CD14-positive monocyte (primary cell): ENCODE data around the gene LTA4H. TPM values are rescaled to one million over a fixed set of nuclear protein-coding genes. Genes with fewer than 3 reads are reported as not detected.

Experiments
- DNase-seq, 3 donors: peaks; one replicate each; pipeline ENCODE4 v3.0.0-alpha.2; 2011 to 2022
- H2AFZ ChIP-seq: 2 replicates; pipeline ENCODE4 v1.6.0; 2012; ENCODE audit warnings: mild to moderate bottlenecking, low read depth, low read length, inconsistent platforms; ENCODE audit not compliant: insufficient read depth, poor library complexity, severe bottlenecking
- H3K27ac ChIP-seq, 2 donors: 1 replicate in 1 of 2; 2 replicates in 1 of 2; pipeline ENCODE4 v1.5.1; 2012 to 2013; ENCODE audit warnings: low read length in 2 of 2, control low read depth in 1 of 2, inconsistent platforms in 1 of 2, low read depth in 1 of 2, mild to moderate bottlenecking in 1 of 2
- H3K27me3 ChIP-seq, 2 donors: one replicate each; pipeline versions ENCODE4 v1.6.0 to v1.6.1; 2011 to 2013; ENCODE audit warnings: low read length in 2 of 2; ENCODE audit not compliant: control insufficient read depth in 2 of 2, insufficient read depth in 2 of 2
- H3K36me3 ChIP-seq, 2 donors: replicated peaks in 1 of 2; 1 replicate in 1 of 2; 2 replicates in 1 of 2; pipeline versions ENCODE4 v1.5.1 to v1.6.1; 2012 to 2013; ENCODE audit warnings: low read length in 2 of 2, control low read depth in 1 of 2, inconsistent platforms in 1 of 2, mild to moderate bottlenecking in 1 of 2; ENCODE audit not compliant: insufficient read depth in 2 of 2, control insufficient read depth in 1 of 2
- H3K4me1 ChIP-seq, 2 donors: 1 replicate in 1 of 2; 2 replicates in 1 of 2; pipeline versions ENCODE4 v1.5.1 to v1.6.1; 2012 to 2013; ENCODE audit warnings: low read length in 2 of 2, control low read depth in 1 of 2, inconsistent platforms in 1 of 2, mild to moderate bottlenecking in 1 of 2, moderate library complexity in 1 of 2; ENCODE audit not compliant: insufficient read depth in 2 of 2, control insufficient read depth in 1 of 2
- H3K4me2 ChIP-seq: replicated peaks from 2 replicates; pipeline ENCODE3; 2012; ENCODE audit warnings: low read length, moderate library complexity, mild to moderate bottlenecking; ENCODE audit not compliant: poor library complexity, severe bottlenecking; ENCODE audit errors: extremely low read depth
- H3K4me3 ChIP-seq, 3 experiments: fragments of 200-600 bp in 1 of 3; sonication (generic) in 1 of 3; replicated peaks in 1 of 3; 1 replicate in 2 of 3; 2 replicates in 1 of 3; pipeline ENCODE4 v1.5.1; 2011 to 2013; ENCODE audit warnings: low read length in 3 of 3, mild to moderate bottlenecking in 3 of 3, control low read depth in 2 of 3, low read depth in 2 of 3, inconsistent platforms in 1 of 3, moderate library complexity in 1 of 3
- H3K79me2 ChIP-seq: 2 replicates; pipeline ENCODE4 v1.6.0; 2012; ENCODE audit warnings: mild to moderate bottlenecking, control low read depth, inconsistent platforms, low read length, moderate library complexity; ENCODE audit not compliant: insufficient read depth
- H3K9ac ChIP-seq: 2 replicates; pipeline ENCODE4 v1.6.0; 2017; ENCODE audit warnings: low read length, mild to moderate bottlenecking; ENCODE audit not compliant: insufficient read depth, poor library complexity, severe bottlenecking
- H3K9me3 ChIP-seq, 2 donors: replicated peaks in 1 of 2; 1 replicate in 1 of 2; 2 replicates in 1 of 2; pipeline versions ENCODE4 v1.5.1 to v1.6.1; 2012 to 2013; ENCODE audit warnings: low read length in 2 of 2, control low read depth in 1 of 2; ENCODE audit not compliant: control insufficient read depth in 1 of 2, insufficient read depth in 1 of 2
- H4K20me1 ChIP-seq: 2 replicates; pipeline ENCODE4 v1.6.0; 2012; ENCODE audit warnings: mild to moderate bottlenecking, low read length, control low read depth, moderate library complexity; ENCODE audit not compliant: insufficient read depth
- H3K27ac Mint-ChIP-seq, 7 donors: one replicate each; pipeline ENCODE4 v1.8.0; 2020; ENCODE audit warnings: mild to moderate bottlenecking in 7 of 7, mixed read lengths in 7 of 7, moderate library complexity in 6 of 7, inconsistent platforms in 2 of 7
- H3K27me3 Mint-ChIP-seq, 3 donors: one replicate each; pipeline ENCODE4 v1.8.0; 2021 to 2022; ENCODE audit warnings: low read depth in 3 of 3, mild to moderate bottlenecking in 3 of 3, mixed read lengths in 3 of 3, moderate library complexity in 3 of 3, inconsistent platforms in 1 of 3
- H3K36me3 Mint-ChIP-seq, 2 donors: one replicate each; pipeline ENCODE4 v1.8.0; 2020; ENCODE audit warnings: mixed read lengths in 2 of 2, inconsistent platforms in 1 of 2, mild to moderate bottlenecking in 1 of 2
- H3K4me1 Mint-ChIP-seq: one replicate; pipeline ENCODE4 v1.8.0; 2020; ENCODE audit warnings: mild to moderate bottlenecking, mixed read lengths
- H3K4me3 Mint-ChIP-seq, 2 donors: one replicate each; pipeline ENCODE4 v1.8.0; 2020; ENCODE audit warnings: mild to moderate bottlenecking in 2 of 2, mixed read lengths in 2 of 2, moderate library complexity in 1 of 2
- H3K9me3 Mint-ChIP-seq, 7 donors: one replicate each; pipeline ENCODE4 v1.8.0; 2020 to 2022; ENCODE audit warnings: mixed read lengths in 7 of 7, mild to moderate bottlenecking in 6 of 7, moderate library complexity in 6 of 7, inconsistent platforms in 2 of 7
- WGBS: methylation state at CpG from one replicate; pipeline ENCODE4 v1.1.5; 2013; ENCODE audit warnings: missing lambda C conversion rate; ENCODE audit not compliant: insufficient coverage; 5-methylcytosine and 5-hydroxymethylcytosine counted together
- intact Hi-C, 2 donors: fragments of 100-400 bp; cut with micrococcal nuclease; formaldehyde crosslinking; loops; one replicate each; pipeline versions ENCODE4 v1.15.0 to v1.15.1; 2023
- polyA plus RNA-seq, 3 donors: library from polyadenylated mRNA; depleted of rRNA in 1 of 3; unstranded in 2 of 3; stranded (reverse) in 1 of 3; fragments of 300-500 nt in 2 of 3; fragments of >200 nt in 1 of 3; fragmentation: Illumina TruSeq in 2 of 3; gene quantifications; 1 replicate in 2 of 3; 2 replicates in 1 of 3; pipeline ENCODE4 v1.2.3, GENCODE V29; 2012 to 2021
- TF ChIP-seq, protein P1 (sequence below): fragments of 200-600 bp; IDR thresholded peaks from one replicate; pipeline ENCODE4 v1.8.0; 2022; ENCODE audit warnings: antibody characterized with exemption, mild to moderate bottlenecking

LTA4H gene
- polyA plus RNA-seq, 3 donors = 278 to 963 (median 647) TPM

DNA sequence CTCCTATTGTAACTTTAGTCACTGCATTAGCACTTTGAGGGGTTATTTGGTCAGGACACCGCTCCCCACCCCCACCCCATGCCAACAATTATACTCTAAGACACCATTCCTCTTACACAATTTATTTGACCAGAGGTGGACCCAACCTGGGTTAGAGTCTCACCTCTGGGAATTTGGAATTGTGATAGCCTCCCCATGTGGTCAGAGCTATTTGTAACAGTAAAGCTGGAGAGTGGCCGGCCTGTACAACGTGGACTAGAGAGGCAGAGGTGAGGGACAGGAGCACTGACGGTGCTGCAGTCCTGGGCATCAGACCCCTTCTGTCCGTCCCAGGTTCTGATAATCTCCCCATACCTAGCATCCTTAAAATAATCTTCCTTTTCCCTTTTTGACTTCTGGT lies 35.9 kb downstream of the LTA4H start:
- Mint-ChIP-seq H3K36me3 (peaks cover 44 to 50% of the 10 kb centered on the region in 2 donors), H3K9me3 (no peaks in the 10 kb centered on the region), H3K4me1 (peaks cover 54% of the 10 kb centered on the region), H3K27me3 (peaks cover 0 to 2% (median 0%) of the 10 kb centered on the region in 3 donors), H3K4me3 (no peak overlapping the region), H3K27ac (peak overlapping the region in 6 of 7 donors; percentile 26 to 94 (median 86))
- WGBS = 96% methylated on average over 4 of the region's 5 CpGs
- Histone ChIP-seq H3K4me1 (peaks cover 44 to 50% of the 10 kb centered on the region in 2 donors), H3K9me3 (no peaks in the 10 kb centered on the region), H4K20me1 (peaks cover 11% of the 10 kb centered on the region), H2AFZ (no peak overlapping the region), H3K4me3 (no peak overlapping the region), H3K36me3 (peaks cover 43 to 56% of the 10 kb centered on the region in 2 donors), H3K27ac (peak overlapping the region in 1 of 2 donors; percentile 90), H3K9ac (no peak overlapping the region), H3K4me2 (no peak overlapping the region), H3K79me2 (peaks cover 43% of the 10 kb centered on the region), H3K27me3 (no peaks in the 10 kb centered on the region)
- no peak for DNase-seq
- intact Hi-C loops = loop anchor here (5.0 to 10.0 kb wide), 3 partner anchors 65 to 142 kb away; partner anchors contain the start of gene SNRPF (in 1 of the 2)
- TF ChIP-seq, protein P1, sequence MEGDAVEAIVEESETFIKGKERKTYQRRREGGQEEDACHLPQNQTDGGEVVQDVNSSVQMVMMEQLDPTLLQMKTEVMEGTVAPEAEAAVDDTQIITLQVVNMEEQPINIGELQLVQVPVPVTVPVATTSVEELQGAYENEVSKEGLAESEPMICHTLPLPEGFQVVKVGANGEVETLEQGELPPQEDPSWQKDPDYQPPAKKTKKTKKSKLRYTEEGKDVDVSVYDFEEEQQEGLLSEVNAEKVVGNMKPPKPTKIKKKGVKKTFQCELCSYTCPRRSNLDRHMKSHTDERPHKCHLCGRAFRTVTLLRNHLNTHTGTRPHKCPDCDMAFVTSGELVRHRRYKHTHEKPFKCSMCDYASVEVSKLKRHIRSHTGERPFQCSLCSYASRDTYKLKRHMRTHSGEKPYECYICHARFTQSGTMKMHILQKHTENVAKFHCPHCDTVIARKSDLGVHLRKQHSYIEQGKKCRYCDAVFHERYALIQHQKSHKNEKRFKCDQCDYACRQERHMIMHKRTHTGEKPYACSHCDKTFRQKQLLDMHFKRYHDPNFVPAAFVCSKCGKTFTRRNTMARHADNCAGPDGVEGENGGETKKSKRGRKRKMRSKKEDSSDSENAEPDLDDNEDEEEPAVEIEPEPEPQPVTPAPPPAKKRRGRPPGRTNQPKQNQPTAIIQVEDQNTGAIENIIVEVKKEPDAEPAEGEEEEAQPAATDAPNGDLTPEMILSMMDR = no peak

DNA sequence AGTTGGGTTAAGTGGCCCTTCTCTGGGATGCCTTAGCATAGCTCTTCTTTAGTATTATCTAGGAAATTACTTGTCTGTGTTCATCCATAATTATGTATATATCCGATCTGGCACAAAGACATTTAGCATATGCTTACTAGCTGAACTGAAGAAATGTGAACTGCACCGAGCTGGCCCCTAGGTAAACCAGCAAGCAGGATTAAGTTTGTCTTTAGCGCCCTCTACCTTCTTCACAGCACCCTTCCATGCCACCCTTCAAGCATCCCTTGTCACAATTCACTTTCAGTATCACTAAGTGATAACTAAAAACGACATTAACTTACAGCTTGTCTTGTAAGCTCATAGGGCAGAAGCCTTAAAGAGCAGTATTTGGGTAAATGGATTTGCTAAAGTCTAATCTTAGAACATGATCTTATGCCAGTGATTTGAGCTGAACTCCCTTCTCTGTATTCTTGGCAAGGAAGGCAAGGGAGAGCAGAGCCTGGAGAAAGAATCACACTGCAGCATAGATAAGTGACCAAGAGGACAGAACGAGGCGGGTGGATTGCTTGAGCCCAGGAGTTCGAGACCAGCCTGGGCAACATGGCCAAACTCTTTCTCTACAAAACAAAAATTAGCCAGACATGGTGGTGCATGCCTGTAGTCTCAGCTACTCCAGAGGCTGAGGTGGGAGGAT lies 36.6 kb downstream of the LTA4H start:
- peak; percentile 55 to 71 (median 61) for DNase-seq
- Mint-ChIP-seq H3K4me1 (peaks cover 60% of the 10 kb centered on the region), H3K27ac (peak overlapping the region; percentile 60 to 94 (median 86)), H3K9me3 (no peaks in the 10 kb centered on the region), H3K36me3 (peaks cover 42 to 51% of the 10 kb centered on the region in 2 donors), H3K27me3 (peaks cover 0 to 2% (median 0%) of the 10 kb centered on the region in 3 donors), H3K4me3 (no peak overlapping the region)
- no peaks in the 10 kb centered on the region for H3K27me3 ChIP-seq
- no peak overlapping the region for H3K9ac ChIP-seq
- peaks cover 50% of the 10 kb centered on the region for H3K79me2 ChIP-seq
- TF ChIP-seq, protein P1 = peak; percentile 85
- H3K4me2 ChIP-seq = no peak overlapping the region
- H3K4me1 ChIP-seq = peaks cover 49 to 57% of the 10 kb centered on the region in 2 donors
- intact Hi-C loops = loop anchor here (5.0 to 10.0 kb wide), 3 partner anchors 64 to 141 kb away; partner anchors contain the start of gene SNRPF (in 1 of the 2)
- 40% methylated on average over 2 of the region's 7 CpGs for WGBS
- no peaks in the 10 kb centered on the region for H3K9me3 ChIP-seq
- H2AFZ ChIP-seq = no peak overlapping the region
- H3K27ac ChIP-seq = peak overlapping the region; percentile 10 to 90
- H3K36me3 ChIP-seq = peaks cover 38 to 49% of the 10 kb centered on the region in 2 donors
- H4K20me1 ChIP-seq = peaks cover 8% of the 10 kb centered on the region
- H3K4me3 ChIP-seq = no peak overlapping the region
